GM12891 (cell line): ENCODE results near the gene ITPKC.

ENCODE experiments used
- POLR2A ChIP-seq: IDR thresholded peaks from 2 replicates; pipeline ENCODE4 v1.6.1; 2011; ENCODE audit warnings: low read depth, low read length, control low read depth
- POLR2AphosphoS5 ChIP-seq: IDR thresholded peaks from 2 replicates; pipeline ENCODE4 v1.6.1; 2011; ENCODE audit warnings: low read depth, low read length, control low read depth

DNA sequence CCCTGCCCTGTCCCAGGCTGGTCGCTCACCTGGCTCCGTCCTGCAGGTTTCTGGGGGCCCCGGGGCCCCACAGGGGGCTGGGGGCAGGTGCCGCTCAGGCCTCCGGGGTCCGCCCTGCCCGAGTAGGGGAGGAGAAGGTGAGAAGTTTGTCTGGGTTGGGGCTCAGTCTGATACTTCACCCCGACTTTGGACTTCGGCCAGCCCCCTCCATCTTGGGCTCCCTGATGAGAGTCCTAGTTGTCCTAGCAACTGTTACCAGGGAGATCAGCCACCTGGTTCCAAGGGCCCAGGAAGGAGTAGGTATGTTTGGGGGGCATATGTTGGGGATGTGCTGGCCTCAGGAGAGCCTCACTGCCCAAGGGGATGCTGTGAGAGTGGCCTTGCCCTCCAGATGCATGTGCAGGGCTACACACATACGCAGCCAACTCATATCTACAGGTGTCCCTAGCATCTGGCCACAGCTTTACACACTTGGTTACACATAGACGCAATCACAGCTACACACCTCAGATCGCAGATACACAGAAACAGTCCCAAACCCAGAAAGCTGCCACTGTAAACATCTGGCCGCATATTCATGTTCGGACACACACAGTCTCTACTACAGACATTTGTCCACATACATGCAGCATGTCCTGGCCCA lies 29.9 kb upstream of the ITPKC start:
- no peak for TF ChIP-seq POLR2AphosphoS5
- no peak for TF ChIP-seq POLR2A
